GM11168 (cell line): ENCODE results near the gene PARP1.

Source experiments
- in situ Hi-C: fragments of 300-500 bp; cut with MboI; formaldehyde crosslinking; loops from one replicate; pipeline ENCODE4 v1.12.0; 2022; ENCODE audit warnings: low sequenced_read_pairs; ENCODE audit not compliant: unreplicated experiment

Gene PARP1

GRCh38 chr1:226408285-226409184 is 642 bp upstream of the PARP1 start:
- in situ Hi-C loops: no loop called here

- in situ Hi-C loops: no loop called here
Measured at GRCh38 chr1:226407199-226407496, 745 bp downstream of the PARP1 start.

GRCh38 chr1:226406401-226406881 is 1.5 kb downstream of the PARP1 start:
- in situ Hi-C loops: no loop called here

GRCh38 chr1:226405411-226405988 is 2.4 kb downstream of the PARP1 start:
- in situ Hi-C loops: no loop called here

- in situ Hi-C loops: no loop called here
Measured at GRCh38 chr1:226404904-226405222, 3.0 kb downstream of the PARP1 start.

DNA sequence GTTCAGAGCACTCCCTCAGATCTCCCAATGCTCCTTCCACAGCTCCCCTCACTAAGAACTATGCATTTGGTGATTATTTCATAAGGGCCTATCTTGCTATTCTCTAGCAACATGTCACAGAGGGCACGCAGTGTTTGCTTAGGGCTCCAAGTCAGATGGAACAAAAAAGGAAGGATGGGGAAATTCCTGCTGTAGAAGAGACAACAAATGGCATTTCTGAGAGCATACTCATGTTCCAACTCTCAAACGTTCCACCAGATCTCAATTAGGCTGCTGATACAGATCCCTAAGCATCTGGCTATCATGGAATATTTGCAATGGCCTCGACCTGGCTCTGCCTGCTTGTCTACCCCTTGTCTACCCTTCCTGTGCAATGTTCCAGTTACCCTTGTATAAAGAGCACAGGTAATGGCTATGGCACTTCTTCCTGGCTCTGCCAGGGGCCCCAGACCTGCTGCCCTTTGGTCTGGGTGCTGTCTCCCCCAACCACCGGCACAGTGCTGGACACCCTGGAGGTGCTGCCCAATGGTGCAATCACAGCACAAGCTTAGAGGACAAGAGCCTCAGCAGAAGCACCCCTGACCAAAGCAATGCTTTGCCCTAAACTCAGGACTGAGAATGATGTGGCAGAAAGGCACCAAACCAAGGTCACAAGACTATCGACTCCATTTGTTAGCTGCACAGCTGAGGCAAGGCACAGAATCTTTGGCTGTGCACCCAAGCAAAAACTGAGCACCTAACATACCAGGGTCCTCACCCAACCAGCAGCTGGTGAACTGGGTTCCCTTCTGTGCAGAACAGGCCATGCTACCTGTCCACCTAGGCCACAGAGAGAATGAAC is 3.6 kb downstream of the PARP1 start:
- in situ Hi-C loops: no loop called here

DNA sequence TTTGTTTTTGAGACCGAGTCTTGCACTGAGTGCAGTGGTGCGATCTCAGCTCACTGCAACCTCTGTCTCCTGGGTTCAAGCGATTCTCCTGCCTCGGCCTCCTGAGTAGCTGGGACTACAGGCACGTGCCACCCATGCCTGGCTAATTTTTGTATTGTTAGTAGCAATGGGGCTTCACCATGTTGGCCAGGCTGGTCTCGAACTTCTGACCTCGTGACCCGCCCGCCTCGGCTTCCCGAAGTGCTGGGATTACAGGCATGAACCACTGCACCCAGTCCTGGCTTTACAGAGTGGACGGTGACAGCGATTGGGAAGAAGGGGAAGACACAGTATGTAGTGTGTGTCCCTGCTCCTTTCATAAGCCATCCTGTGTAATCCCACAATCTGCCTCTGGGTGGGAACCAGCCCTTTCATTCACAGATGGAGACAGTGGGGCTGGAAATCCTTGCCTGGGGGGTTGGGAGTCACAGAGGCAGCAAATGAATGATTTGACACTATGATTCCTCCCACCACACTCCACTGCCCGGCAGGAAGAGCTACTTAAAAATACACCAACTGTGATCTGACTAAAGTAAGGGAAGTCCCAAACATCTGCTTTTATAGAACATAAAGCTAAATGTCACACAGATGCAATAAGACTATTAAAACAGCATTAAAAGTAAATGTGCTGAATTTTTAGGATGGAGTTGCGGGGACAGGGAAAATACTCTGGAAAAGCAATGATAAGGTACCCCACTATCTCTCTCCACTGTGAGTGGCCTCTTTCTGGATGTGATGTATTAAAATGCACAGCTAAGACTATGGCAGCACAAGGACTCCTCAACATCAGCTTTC is 4.5 kb downstream of the PARP1 start:
- in situ Hi-C loops: no loop called here

DNA sequence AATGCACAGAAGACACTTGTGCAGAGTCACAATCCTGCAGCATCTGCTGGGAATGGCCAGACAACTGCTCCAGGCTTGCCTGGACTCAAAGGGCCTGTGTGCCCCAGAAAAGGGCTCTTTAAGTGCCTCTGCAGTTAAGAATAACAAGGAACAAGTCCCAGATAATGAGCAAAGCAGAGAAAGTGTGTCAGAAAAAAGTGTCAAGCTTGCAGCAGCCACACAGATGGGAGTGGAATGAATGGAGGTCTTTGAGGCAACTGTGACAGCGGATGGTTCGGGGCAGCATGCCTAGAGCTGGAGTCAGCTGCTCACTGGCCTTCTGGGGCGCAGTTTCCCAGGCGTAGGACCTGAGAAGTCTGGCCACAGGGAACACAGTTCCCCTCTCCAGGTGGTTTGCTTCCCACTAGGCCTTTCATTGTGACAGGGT is 5.1 kb downstream of the PARP1 start:
- in situ Hi-C loops: no loop called here

GRCh38 chr1:226401355-226402303 is 6.3 kb downstream of the PARP1 start:
- in situ Hi-C loops: no loop called here

DNA sequence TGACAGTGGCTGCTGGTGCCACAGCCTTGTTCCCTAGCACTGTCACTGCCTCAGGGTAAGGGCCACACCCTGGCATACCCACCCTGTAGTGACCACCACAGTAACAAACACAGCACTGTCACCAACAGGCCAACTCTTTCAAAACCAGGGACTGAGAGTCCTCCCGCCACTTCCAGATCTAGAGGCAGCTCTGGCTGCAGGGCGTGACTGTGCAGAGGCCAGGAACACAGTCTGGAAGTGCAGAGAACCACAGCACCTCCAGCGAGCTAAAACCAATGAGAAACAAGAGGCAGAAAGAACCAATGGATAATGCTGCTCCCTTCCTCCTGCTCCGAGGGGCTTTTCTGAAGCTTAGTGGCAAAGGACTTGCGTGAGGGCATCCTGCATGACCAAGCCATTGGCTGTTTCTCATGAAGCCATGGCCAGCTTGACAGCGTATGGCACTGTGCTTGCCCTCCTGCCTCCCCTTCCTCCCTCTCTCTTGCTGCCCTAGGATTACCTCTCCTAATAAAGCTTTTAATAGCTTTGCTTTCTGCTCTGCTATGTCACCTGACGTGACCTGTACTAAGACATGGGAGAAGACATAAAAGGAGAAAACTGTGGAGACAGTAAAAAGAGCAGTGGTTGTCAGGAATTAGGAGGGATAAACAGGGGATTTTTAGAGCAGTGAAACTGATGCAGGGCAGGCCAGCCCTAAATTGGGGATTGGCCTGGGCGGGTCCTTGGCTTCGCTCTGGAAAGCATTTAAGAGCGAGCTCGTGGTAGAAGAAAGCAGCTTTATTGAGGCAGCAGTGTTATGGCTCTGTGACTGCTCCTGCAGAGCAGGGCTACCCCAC is 7.2 kb downstream of the PARP1 start:
- in situ Hi-C loops: no loop called here

- in situ Hi-C loops: no loop called here
Measured at GRCh38 chr1:226397955-226398636, 9.8 kb downstream of the PARP1 start.

DNA sequence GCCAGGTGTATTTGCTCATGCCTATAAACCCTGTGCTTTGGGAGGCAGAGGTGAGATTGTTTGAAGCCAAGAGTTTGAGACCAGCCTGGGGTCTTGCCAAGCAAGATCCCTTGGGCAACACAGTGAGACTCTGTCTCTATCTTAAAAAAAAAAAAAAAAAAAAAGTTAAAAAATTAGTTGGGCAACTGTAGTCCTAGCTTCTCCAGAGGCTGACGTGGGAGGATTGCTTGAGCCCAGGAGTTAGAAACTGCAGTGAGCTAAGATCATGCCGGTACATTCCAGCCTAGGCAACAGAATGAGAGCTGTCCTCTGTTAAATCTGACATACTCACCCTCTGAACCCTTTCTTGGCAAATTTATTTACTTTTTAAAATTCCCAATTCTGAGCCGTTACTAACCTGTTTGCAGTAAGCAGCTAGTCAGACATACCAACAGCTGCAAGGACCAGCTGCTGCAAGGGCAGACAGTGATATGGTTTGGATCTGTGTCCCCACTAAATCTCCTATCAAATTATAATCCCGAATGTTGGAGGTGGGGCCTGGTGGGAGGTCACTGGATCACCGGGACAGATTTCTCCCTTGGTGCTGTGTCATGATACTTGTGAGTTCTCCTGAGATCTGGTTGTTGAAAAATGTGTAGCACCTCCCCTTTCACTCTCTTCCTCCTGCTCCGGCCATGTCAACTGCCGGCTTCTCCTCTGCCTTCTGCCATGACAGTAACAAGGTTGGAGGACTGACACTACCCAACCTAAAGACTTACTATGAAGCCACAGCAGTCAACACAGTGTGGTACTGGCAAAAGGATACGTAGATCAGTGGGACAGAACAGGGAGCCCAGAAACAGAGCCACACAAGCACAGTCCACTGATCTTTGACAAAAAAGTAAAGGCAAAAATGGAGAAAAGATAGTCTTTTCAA is 10.6 kb downstream of the PARP1 start:
- in situ Hi-C loops: no loop called here

GRCh38 chr1:226395753-226396152 is 12.1 kb downstream of the PARP1 start:
- in situ Hi-C loops: no loop called here

- in situ Hi-C loops: no loop called here
Measured at GRCh38 chr1:226394462-226394861, 13.4 kb downstream of the PARP1 start.

- in situ Hi-C loops: no loop called here
Measured at GRCh38 chr1:226390681-226391080, 17.2 kb downstream of the PARP1 start.

DNA sequence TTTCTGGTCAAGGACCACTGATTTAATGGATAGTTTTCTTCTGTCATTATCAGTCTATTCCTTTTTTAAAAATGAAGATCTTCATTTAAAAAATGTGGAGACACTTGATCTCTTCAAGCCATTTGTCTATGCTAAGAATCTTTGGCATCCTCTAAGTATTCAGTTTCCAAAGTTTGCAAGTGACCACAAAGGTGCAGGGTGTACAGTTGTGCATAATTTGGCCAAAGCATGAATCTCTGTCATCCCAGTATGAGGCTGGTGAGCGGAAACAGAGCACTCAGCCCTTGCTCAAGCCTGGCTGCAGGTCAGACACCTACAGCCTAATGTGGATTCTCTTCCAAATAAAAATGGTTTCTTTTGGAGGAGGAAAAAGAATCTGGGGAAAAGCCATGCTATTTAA is 19.8 kb downstream of the PARP1 start:
- in situ Hi-C loops: no loop called here

DNA sequence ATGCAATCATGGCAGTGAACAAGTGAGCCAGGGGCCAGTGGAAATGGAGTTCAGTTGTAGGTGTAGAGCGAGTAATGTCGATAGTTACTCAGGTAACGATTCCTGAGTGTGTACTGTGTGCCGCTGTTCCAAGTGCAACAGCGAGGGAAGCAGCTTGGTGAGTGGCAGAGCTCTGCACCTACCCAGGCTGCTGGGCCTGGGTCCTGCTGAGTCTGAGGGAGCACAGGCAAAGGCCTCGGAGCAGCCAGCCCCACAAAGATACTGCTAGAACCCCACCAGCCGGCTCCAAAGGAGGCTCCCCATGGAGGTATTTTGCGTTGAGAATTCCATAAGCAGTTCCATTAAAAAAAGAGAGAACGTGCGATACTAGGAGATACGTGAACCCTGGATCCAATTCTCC is 23.2 kb downstream of the PARP1 start:
- in situ Hi-C loops: no loop called here
